GM11168 (cell line): ENCODE measurements around the gene STXBP4.

Source experiments
- in situ Hi-C: fragments of 300-500 bp; cut with MboI; formaldehyde crosslinking; loops from one replicate; pipeline ENCODE4 v1.12.0; 2022; ENCODE audit warnings: low sequenced_read_pairs; ENCODE audit not compliant: unreplicated experiment

The STXBP4 gene

GRCh38 chr17:55160501-55160900 lies 191.9 kb downstream of the STXBP4 start:
- in situ Hi-C loops: no loop called here

- in situ Hi-C loops: no loop called here
Measured at GRCh38 chr17:55161935-55162555, 193.5 kb downstream of the STXBP4 start.

GRCh38 chr17:55162556-55162946 lies 194.0 kb downstream of the STXBP4 start:
- in situ Hi-C loops: no loop called here

GRCh38 chr17:55163408-55163807 lies 194.8 kb downstream of the STXBP4 start:
- in situ Hi-C loops: no loop called here

- in situ Hi-C loops: no loop called here
Measured at GRCh38 chr17:55166506-55166905, 197.9 kb downstream of the STXBP4 start.

GRCh38 chr17:55167024-55167725 lies 198.6 kb downstream of the STXBP4 start:
- in situ Hi-C loops: no loop called here

- in situ Hi-C loops: no loop called here
Measured at GRCh38 chr17:55168958-55169687, 200.6 kb downstream of the STXBP4 start.

GRCh38 chr17:55171634-55172328 lies 203.2 kb downstream of the STXBP4 start:
- in situ Hi-C loops: no loop called here

- in situ Hi-C loops: no loop called here
Measured at GRCh38 chr17:55172612-55173011, 204.0 kb downstream of the STXBP4 start.

- in situ Hi-C loops: no loop called here
Measured at GRCh38 chr17:55174133-55174532, 205.6 kb downstream of the STXBP4 start.

GRCh38 chr17:55175788-55176427 lies 207.3 kb downstream of the STXBP4 start:
- in situ Hi-C loops: no loop called here

GRCh38 chr17:55177159-55177854 lies 208.7 kb downstream of the STXBP4 start:
- in situ Hi-C loops: no loop called here

GRCh38 chr17:55177855-55178217 lies 209.3 kb downstream of the STXBP4 start:
- in situ Hi-C loops: no loop called here

- in situ Hi-C loops: no loop called here
Measured at GRCh38 chr17:55186937-55187770, 218.6 kb downstream of the STXBP4 start.

- in situ Hi-C loops: no loop called here
Measured at GRCh38 chr17:55190748-55191147, 222.2 kb downstream of the STXBP4 start.

- in situ Hi-C loops: no loop called here
Measured at GRCh38 chr17:55198690-55199370, 230.3 kb downstream of the STXBP4 start.

GRCh38 chr17:55200904-55201303 lies 232.3 kb downstream of the STXBP4 start:
- in situ Hi-C loops: no loop called here

GRCh38 chr17:55201308-55201932 lies 232.9 kb downstream of the STXBP4 start:
- in situ Hi-C loops: no loop called here
